K562 (cell line): ENCODE data around the gene CFAP54. TPM values are rescaled to one million over a fixed set of nuclear protein-coding genes. Genes with fewer than 3 reads are reported as not detected.

Experiments used
- ATAC-seq: fragments of 200-7000 bp; cut with Tn5 transposase; 3 replicates; pipeline ENCODE4 v1.9.1; 2020; ENCODE audit warnings: moderate library complexity
- BruUV-seq: library from RNA; stranded (reverse); fragments of 400-500 nt; replicated peaks from 2 replicates; lab custom pipeline; 2021; lab: Mats Ljungman, UMichigan
- CTCF ChIA-PET: fragments of 300-600 bp; formaldehyde crosslinking; extraction: SDS; loops from one replicate; lab custom pipeline; 2021; ENCODE audit warnings: low intra/inter-chr PET ratio; lab: Yijun Ruan, JAX
- POLR2A ChIA-PET: fragments of 300-600, 350-650 bp; sonication (Branson Sonifier 250); formaldehyde crosslinking; extraction: SDS; loops from one replicate; lab custom pipeline; 2021; ENCODE audit warnings: antibody characterized with exemption, inconsistent platforms; lab: Yijun Ruan, JAX
- DNase-seq, 4 experiments: peaks; one replicate each; pipeline versions ENCODE4 v3.0.0 to v3.0.0-alpha.2; 2011 to 2018; ENCODE audit warnings: low spot score in 3 of 4, mixed read lengths in 3 of 4; ENCODE audit errors: extremely low read depth in 1 of 4
- FAIRE-seq: peaks from 2 replicates; lab custom pipeline; 2011; peaks lifted over from hg19 to GRCh38; lab: Jason Lieb, UNC
- H2AFZ ChIP-seq: 2 replicates; pipeline ENCODE4 v1.6.0; 2011; ENCODE audit warnings: low read depth, low read length, control low read depth, inconsistent platforms
- H3K27ac ChIP-seq: fragments of 200-600 bp; 3 replicates; pipeline ENCODE4 v1.8.0; 2011; ENCODE audit warnings: low read depth, mild to moderate bottlenecking, control low read depth, inconsistent platforms, low read length, moderate library complexity, mixed read lengths; ENCODE audit errors: extremely low read depth
- H3K27me3 ChIP-seq, 2 experiments: fragments of 300-600 bp in 1 of 2; 2 replicates in 1 of 2; 3 replicates in 1 of 2; pipeline versions ENCODE4 v1.6.0 to v1.8.0; 2011; ENCODE audit warnings: inconsistent platforms in 2 of 2, low read length in 2 of 2, mild to moderate bottlenecking in 1 of 2, mixed read lengths in 1 of 2, moderate library complexity in 1 of 2; ENCODE audit not compliant: control insufficient read depth in 2 of 2, insufficient read depth in 2 of 2
- H3K36me3 ChIP-seq: fragments of 300-600 bp; 3 replicates; pipeline ENCODE4 v1.8.0; 2011; ENCODE audit warnings: mild to moderate bottlenecking, low read length, inconsistent platforms; ENCODE audit not compliant: control insufficient read depth, insufficient read depth
- H3K4me1 ChIP-seq, 2 experiments: fragments of 200-600 bp in 1 of 2; replicated peaks in 1 of 2; 2 replicates in 1 of 2; 3 replicates in 1 of 2; pipeline versions ENCODE4 v1.5.1 to v1.8.0; 2011; ENCODE audit warnings: inconsistent platforms in 2 of 2, low read length in 2 of 2, mild to moderate bottlenecking in 1 of 2, mixed read lengths in 1 of 2, moderate library complexity in 1 of 2; ENCODE audit not compliant: control insufficient read depth in 2 of 2, insufficient read depth in 2 of 2
- H3K4me2 ChIP-seq: 2 replicates; pipeline ENCODE4 v1.6.1; 2011; ENCODE audit warnings: low read length, control low read depth, inconsistent platforms, mixed read lengths; ENCODE audit not compliant: insufficient read depth
- H3K4me3 ChIP-seq: fragments of 200-600 bp; sonication (generic), shearing (Covaris generic); 2 replicates; pipeline ENCODE4 v1.5.1; 2016; ENCODE audit warnings: control low read depth, inconsistent platforms
- H3K79me2 ChIP-seq: fragments of 200-600 bp; 3 replicates; pipeline ENCODE4 v1.8.0; 2011; ENCODE audit warnings: low read length, inconsistent platforms; ENCODE audit not compliant: control insufficient read depth, insufficient read depth
- H3K9ac ChIP-seq, 2 experiments: 2 replicates each; pipeline versions ENCODE4 v1.6.0 to v1.6.1; 2011; ENCODE audit warnings: low read depth in 2 of 2, low read length in 2 of 2, control low read depth in 1 of 2, inconsistent platforms in 1 of 2, mild to moderate bottlenecking in 1 of 2, mixed read lengths in 1 of 2; ENCODE audit not compliant: insufficient read depth in 1 of 2
- H3K9me1 ChIP-seq: one replicate; pipeline ENCODE4 v1.6.0; 2011; ENCODE audit warnings: inconsistent platforms, mild to moderate bottlenecking, low read length, moderate library complexity; ENCODE audit not compliant: control insufficient read depth, insufficient read depth
- H3K9me3 ChIP-seq: replicated peaks from 2 replicates; pipeline ENCODE4 v1.5.1; 2011; ENCODE audit warnings: low read depth, low read length, inconsistent platforms; ENCODE audit not compliant: control insufficient read depth, insufficient read depth
- H4K20me1 ChIP-seq: replicated peaks from 2 replicates; pipeline ENCODE4 v1.6.1; 2011; ENCODE audit warnings: low read length, inconsistent platforms, mixed read lengths; ENCODE audit not compliant: control insufficient read depth, insufficient read depth
- CBFA2T2 ChIP-seq: fragments of 450-650 bp; conservative IDR thresholded peaks from 2 replicates; pipeline ENCODE4 v1.6.1; 2017; ENCODE audit warnings: mild to moderate bottlenecking
- CHD7 ChIP-seq: fragments of 200-600 bp; sonication (generic); IDR thresholded peaks from one replicate; pipeline ENCODE4 v1.6.1; 2012; ENCODE audit warnings: mild to moderate bottlenecking, low read depth, low read length, inconsistent platforms
- ELF4 ChIP-seq: fragments of 450-650 bp; formaldehyde crosslinking; IDR thresholded peaks from 2 replicates; pipeline ENCODE4 v1.4.0; 2022; ENCODE audit warnings: missing genetic modification characterization
- NCOA1 ChIP-seq: fragments of 450-650 bp; IDR thresholded peaks from 2 replicates; pipeline ENCODE4 v1.6.1; 2016; ENCODE audit warnings: low read depth
- PHF8 ChIP-seq: fragments of 200-600 bp; sonication (generic); IDR thresholded peaks from 2 replicates; pipeline ENCODE4 v1.6.1; 2012; ENCODE audit warnings: mixed run types, mild to moderate bottlenecking, inconsistent platforms, low read length, moderate library complexity, borderline replicate concordance
- SMARCC2 ChIP-seq: fragments of 450-650 bp; IDR thresholded peaks from 2 replicates; pipeline ENCODE4 v1.6.1; 2017; ENCODE audit warnings: antibody characterized with exemption, moderate library complexity, mild to moderate bottlenecking, low read depth
- YBX1 ChIP-seq: fragments of 450-650 bp; IDR thresholded peaks from 2 replicates; pipeline ENCODE4 v1.7.1; 2016; ENCODE audit warnings: mild to moderate bottlenecking
- ZBED1 ChIP-seq: IDR thresholded peaks from 2 replicates; pipeline ENCODE4 v1.6.1; 2014
- WGBS: fragments of 100-300 bp; shearing (Covaris generic); methylation state at CpG from one replicate; pipeline ENCODE4 v1.1.6; 2016; ENCODE audit warnings: low coverage, mixed read lengths; ENCODE audit not compliant: insufficient coverage; ENCODE audit errors: missing lambda C conversion rate; 5-methylcytosine and 5-hydroxymethylcytosine counted together
- in situ Hi-C: fragments of 300-500 bp; cut with MboI; formaldehyde crosslinking; loops from 4 replicates; pipeline ENCODE4 v1.15.0; 2018; ENCODE audit warnings: inconsistent platforms, mixed read lengths
- intact Hi-C: fragments of 100-400 bp; cut with micrococcal nuclease; formaldehyde crosslinking; loops from 2 replicates; pipeline ENCODE4 v1.14.2; 2022
- polyA plus RNA-seq, 8 experiments: library from polyadenylated mRNA; depleted of rRNA in 4 of 8; stranded (reverse) in 5 of 8; unstranded in 3 of 8; fragments of >200 nt; fragmentation: Nextera tagmentation in 2 of 8; fragmentation: Illumina TruSeq in 1 of 8; extraction: Ambion mirVana in 2 of 8; extraction: Trizol in 1 of 8; gene quantifications; 2 replicates each; pipeline versions ENCODE4 v1.2.1 to v1.2.3, GENCODE V29; 2011 to 2014; ENCODE audit warnings: inconsistent platforms in 1 of 8, missing spikeins in 1 of 8
- total RNA-seq, 7 experiments: library from RNA; depleted of rRNA in 6 of 7; stranded (reverse); fragments of >200 nt in 6 of 7; fragmentation: Illumina TruSeq in 2 of 7; extraction: Trizol in 2 of 7; gene quantifications; 2 replicates each; pipeline versions ENCODE4 v1.2.1 to v1.2.3, GENCODE V29; 2011 to 2021; ENCODE audit warnings: low replicate concordance in 1 of 7
- TF ChIP-seq, protein P1 (sequence below): fragments of 450-650 bp; formaldehyde crosslinking; IDR thresholded peaks from 2 replicates; pipeline ENCODE4 v1.4.0; 2020; ENCODE audit warnings: mild to moderate bottlenecking, moderate library complexity

The CFAP54 gene
- total and polyA plus RNA-seq, 9 of the 15 experiments (the other 6 are each of a cell fraction or from before 2014, with no cell fraction given) = 0.03 to 0.23 (median 0.10) TPM; not detected in 3

DNA sequence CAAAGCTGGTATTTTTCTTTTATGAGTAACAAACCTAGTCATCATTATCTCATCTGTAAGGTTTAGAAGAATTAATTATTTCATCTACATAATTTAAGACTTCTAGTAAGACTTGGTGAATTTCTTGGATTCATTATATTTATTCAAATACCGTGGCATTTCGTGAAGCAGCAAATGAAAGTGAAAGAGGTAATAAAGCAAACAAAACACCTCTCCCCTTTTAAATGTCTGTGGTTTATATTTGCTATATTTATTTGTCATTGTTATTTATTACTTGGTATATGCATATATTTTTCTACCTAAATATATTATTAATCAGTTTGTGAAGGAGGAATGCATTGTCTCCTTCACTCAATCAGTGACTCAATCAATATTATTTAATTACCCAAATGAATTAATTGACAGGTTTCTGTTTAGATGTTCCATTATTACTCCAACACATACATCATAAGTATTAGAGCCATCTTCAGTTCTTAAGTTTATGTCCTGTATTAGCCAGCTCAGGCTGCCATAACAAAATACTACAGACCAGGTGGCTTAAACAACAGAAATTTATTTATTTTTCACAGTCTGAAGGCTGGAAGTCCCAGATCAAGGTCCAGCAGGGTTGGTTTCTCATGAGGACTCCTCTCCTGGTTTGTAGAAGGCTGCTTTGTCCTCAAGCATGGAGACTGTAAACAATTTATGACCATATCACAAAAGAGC, 6.6 kb downstream of the CFAP54 start:
- ChIA-PET POLR2A (no interaction called here), CTCF (no interaction called here)
- intact Hi-C loops = no loop called here
- H3K79me2 ChIP-seq = no peaks in the 10 kb centered on the region
- no peak overlapping the region for H3K4me3 ChIP-seq
- H2AFZ ChIP-seq = no peak overlapping the region
- DNase-seq (no peak), ATAC-seq (no peak), FAIRE-seq (no peak)
- no peak overlapping the region for H3K9ac ChIP-seq
- no peak overlapping the region for H3K4me2 ChIP-seq
- no TSS peak for BruUV-seq
- WGBS = 13% methylated on average over 2 of the region's 2 CpGs
- H3K27me3 ChIP-seq = no peaks in the 10 kb centered on the region
- no peaks in the 10 kb centered on the region for H3K9me3 ChIP-seq
- H3K4me1 ChIP-seq = peaks cover 2 to 3% of the 10 kb centered on the region in 2 experiments; a peak in 4 of 5 replicates
- in situ Hi-C loops = no loop called here
- no peak overlapping the region for H3K27ac ChIP-seq
- no peaks in the 10 kb centered on the region for H3K9me1 ChIP-seq
- H3K36me3 ChIP-seq = no peaks in the 10 kb centered on the region
- H4K20me1 ChIP-seq = no peaks in the 10 kb centered on the region
- TF ChIP-seq YBX1 = no peak
- no peak for TF ChIP-seq SMARCC2
- no peak for TF ChIP-seq ELF4 (CRISPR knock-in tag)
- no peak for TF ChIP-seq CBFA2T2
- TF ChIP-seq, protein P1, sequence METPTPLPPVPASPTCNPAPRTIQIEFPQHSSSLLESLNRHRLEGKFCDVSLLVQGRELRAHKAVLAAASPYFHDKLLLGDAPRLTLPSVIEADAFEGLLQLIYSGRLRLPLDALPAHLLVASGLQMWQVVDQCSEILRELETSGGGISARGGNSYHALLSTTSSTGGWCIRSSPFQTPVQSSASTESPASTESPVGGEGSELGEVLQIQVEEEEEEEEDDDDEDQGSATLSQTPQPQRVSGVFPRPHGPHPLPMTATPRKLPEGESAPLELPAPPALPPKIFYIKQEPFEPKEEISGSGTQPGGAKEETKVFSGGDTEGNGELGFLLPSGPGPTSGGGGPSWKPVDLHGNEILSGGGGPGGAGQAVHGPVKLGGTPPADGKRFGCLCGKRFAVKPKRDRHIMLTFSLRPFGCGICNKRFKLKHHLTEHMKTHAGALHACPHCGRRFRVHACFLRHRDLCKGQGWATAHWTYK (CRISPR knock-in tag) = no peak
- no peak for TF ChIP-seq PHF8
- no peak for TF ChIP-seq CHD7
- no peak for TF ChIP-seq ZBED1
- TF ChIP-seq NCOA1 = no peak
